Testis (tissue), 5 donors: ENCODE results near the gene ZNF211. TPM values are rescaled to one million over a fixed set of nuclear protein-coding genes. Genes with fewer than 3 reads are reported as not detected.

ENCODE experiments used
- DNase-seq: peaks from one replicate; pipeline ENCODE4 v3.0.0-alpha.2; 2019
- H3K27ac ChIP-seq, 2 donors: fragments of 200-600 bp; sonication (generic); one replicate each; pipeline ENCODE4 v1.5.1; 2019
- H3K27me3 ChIP-seq: fragments of 200-600 bp; sonication (generic); one replicate; pipeline ENCODE4 v1.5.1; 2019
- H3K36me3 ChIP-seq: fragments of 200-600 bp; sonication (generic); one replicate; pipeline ENCODE4 v1.5.1; 2017; ENCODE audit warnings: low read depth; ENCODE audit errors: missing control alignments
- H3K4me1 ChIP-seq: fragments of 200-600 bp; sonication (generic); one replicate; pipeline ENCODE4 v1.5.1; 2019
- H3K4me3 ChIP-seq, 2 donors: fragments of 200-600 bp; sonication (generic); one replicate each; pipeline ENCODE4 v1.5.1; 2017 to 2019
- H3K9me3 ChIP-seq: fragments of 200-600 bp; sonication (generic); one replicate; pipeline ENCODE4 v1.5.1; 2017
- POLR2A ChIP-seq: fragments of 450-650 bp; IDR thresholded peaks from one replicate; pipeline ENCODE4 v1.6.1; 2017; ENCODE audit warnings: antibody characterized with exemption, mild to moderate bottlenecking, moderate library complexity
- WGBS, 2 donors: methylation state at CpG; one replicate each; pipeline ENCODE4 v1.1.5; 2018; 5-methylcytosine and 5-hydroxymethylcytosine counted together
- intact Hi-C: fragments of 100-400 bp; cut with DNase I; formaldehyde crosslinking; loops from one replicate; pipeline ENCODE4 v1.15.1; 2023; ENCODE audit warnings: low total_unique reads
- long read RNA-seq, 2 donors: transcript quantifications; one replicate each; lab custom pipeline, GENCODE V29; 2026
- polyA plus RNA-seq: library from polyadenylated mRNA; stranded (reverse); fragments of 350-450 nt; fragmentation: Illumina TruSeq; extraction: RNeasy Lipid Tissue Mini Kit (QIAGEN cat#74804); gene quantifications from one replicate; pipeline ENCODE4 v1.2.3, GENCODE V29; 2014; ENCODE audit warnings: low read depth, low replicate concordance; ENCODE audit not compliant: insufficient read depth
- total RNA-seq, 2 donors: library from RNA; depleted of rRNA; stranded (reverse); fragments of >200 nt; gene quantifications; one replicate each; pipeline ENCODE4 v1.2.3, GENCODE V29; 2016
- TF ChIP-seq, protein P1 (sequence below), 3 experiments: fragments of 450-650 bp in 2 of 3; fragments of 200-600 bp in 1 of 3; sonication (generic) in 1 of 3; IDR thresholded peaks; one replicate each; pipeline ENCODE4 v1.5.1; 2016 to 2019; ENCODE audit warnings: antibody characterized with exemption in 3 of 3, mild to moderate bottlenecking in 2 of 3, moderate library complexity in 1 of 3

ZNF211 gene
- total RNA-seq (10 to 100 TPM; 16.9 to 18.6 TPM), polyA plus RNA-seq (11.1 TPM)
- long read RNA-seq, donor 1, partial matches to known transcripts: 0 of 3 reads
- long read RNA-seq, donor 1, other reads (novel, unspliced or antisense): 0 of 3 reads
- long read RNA-seq, donor 2, partial matches to known transcripts: 0 of 6 reads
- long read RNA-seq, donor 2, other reads (novel, unspliced or antisense): 0 of 6 reads

DNA sequence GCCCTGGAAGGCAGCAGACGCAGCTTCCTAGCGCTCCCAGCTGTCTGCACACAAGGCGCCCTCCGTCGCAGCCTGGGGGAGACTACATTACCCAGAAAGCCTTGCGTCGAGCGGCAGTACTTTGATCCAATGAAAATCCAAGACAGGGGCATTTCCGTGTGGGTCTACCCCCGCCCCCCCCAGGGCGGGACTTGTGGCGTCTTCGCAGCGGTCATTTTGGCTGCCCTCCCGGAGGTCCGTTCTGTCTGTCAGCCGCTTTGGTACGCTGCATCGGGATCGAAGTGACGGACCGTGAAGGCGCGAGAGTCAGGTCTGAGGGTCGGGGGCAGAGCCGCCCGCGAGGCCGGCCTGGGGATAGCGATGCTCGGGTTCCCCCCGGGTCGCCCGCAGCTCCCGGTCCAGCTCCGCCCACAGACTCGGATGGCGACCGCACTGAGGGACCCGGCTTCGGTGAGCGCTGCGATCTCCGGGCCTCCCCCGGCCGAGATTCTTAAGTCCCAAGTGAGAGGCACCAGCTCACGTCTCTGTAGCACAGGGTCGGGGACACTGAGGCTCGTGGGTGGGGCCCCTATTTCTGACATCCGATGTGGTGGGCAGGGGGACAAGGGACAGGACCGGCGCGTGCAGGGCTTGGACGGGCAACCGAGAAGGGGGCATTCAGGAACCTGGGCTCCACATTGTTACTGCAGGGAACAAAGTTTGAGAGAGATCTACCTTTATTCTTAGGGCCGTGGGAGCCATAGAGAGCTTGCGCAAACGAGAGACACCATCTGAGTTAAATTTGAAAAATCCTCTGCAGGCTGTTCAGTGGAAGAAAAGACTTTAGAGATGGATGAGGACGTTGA is at the start of gene ZNF211:
Gene ZNF211 (plus strand): TSS at position 182 of the 845 bp plus-strand sequence. CDS start 179 bp downstream, at position 361.
- Histone ChIP-seq H3K27me3 (no peaks in the 10 kb centered on the region), H3K9me3 (no peaks in the 10 kb centered on the region), H3K4me3 (peak within 1 kb of the TSS; percentile 81 to 92), H3K27ac (peak within 1 kb of the TSS; percentile 79 to 88), H3K36me3 (no peaks in the 10 kb centered on the region), H3K4me1 (peaks cover 4% of the 10 kb centered on the region)
- DNase-seq: peak; percentile 96
- TF ChIP-seq, protein P1, sequence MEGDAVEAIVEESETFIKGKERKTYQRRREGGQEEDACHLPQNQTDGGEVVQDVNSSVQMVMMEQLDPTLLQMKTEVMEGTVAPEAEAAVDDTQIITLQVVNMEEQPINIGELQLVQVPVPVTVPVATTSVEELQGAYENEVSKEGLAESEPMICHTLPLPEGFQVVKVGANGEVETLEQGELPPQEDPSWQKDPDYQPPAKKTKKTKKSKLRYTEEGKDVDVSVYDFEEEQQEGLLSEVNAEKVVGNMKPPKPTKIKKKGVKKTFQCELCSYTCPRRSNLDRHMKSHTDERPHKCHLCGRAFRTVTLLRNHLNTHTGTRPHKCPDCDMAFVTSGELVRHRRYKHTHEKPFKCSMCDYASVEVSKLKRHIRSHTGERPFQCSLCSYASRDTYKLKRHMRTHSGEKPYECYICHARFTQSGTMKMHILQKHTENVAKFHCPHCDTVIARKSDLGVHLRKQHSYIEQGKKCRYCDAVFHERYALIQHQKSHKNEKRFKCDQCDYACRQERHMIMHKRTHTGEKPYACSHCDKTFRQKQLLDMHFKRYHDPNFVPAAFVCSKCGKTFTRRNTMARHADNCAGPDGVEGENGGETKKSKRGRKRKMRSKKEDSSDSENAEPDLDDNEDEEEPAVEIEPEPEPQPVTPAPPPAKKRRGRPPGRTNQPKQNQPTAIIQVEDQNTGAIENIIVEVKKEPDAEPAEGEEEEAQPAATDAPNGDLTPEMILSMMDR (IDR thresholded peaks at IDR 0.05): no peak
- TF ChIP-seq POLR2A: no peak
- intact Hi-C loops: no loop called here
- 1 to 9% methylated on average over 6 to 46 of the region's 59 CpGs for WGBS, 2 donors

GRCh38 chr19:57583521-57584416 is 49.2 kb upstream of the ZNF211 start, which contains the start of gene ZIK1:
ZIK1 (plus strand) TSS chr19:57584145; CDS start chr19:57584357, 212 bp downstream.
- Histone ChIP-seq H3K4me1 (no peaks in the 10 kb centered on the region), H3K4me3 (peak within 1 kb of the TSS; percentile 55 to 73), H3K9me3 (no peaks in the 10 kb centered on the region), H3K27me3 (no peaks in the 10 kb centered on the region), H3K36me3 (no peaks in the 10 kb centered on the region), H3K27ac (peak within 1 kb of the TSS in 1 of 2 donors; percentile 28)
- 3% methylated on average over 61 of the region's 76 CpGs; no CpG with 5 or more reads in 1 of the 2 donors for WGBS, 2 donors
- intact Hi-C loops: no loop called here
- DNase-seq: peak; percentile 97
- TF ChIP-seq POLR2A: no peak
- TF ChIP-seq, protein P1 (IDR thresholded peaks at IDR 0.05): no peak

GRCh38 chr19:57587529-57587928 is 45.4 kb upstream of the ZNF211 start:
- Histone ChIP-seq H3K4me3 (no peak overlapping the region), H3K9me3 (no peaks in the 10 kb centered on the region), H3K36me3 (peaks cover 3% of the 10 kb centered on the region), H3K4me1 (no peaks in the 10 kb centered on the region), H3K27me3 (no peaks in the 10 kb centered on the region), H3K27ac (no peak overlapping the region)
- DNase-seq: no peak
- 95 to 96% methylated on average over 1 of the region's 1 CpG for WGBS, 2 donors
- TF ChIP-seq POLR2A: no peak
- TF ChIP-seq, protein P1 (IDR thresholded peaks at IDR 0.05): no peak
- intact Hi-C loops: no loop called here

- TF ChIP-seq, protein P1 (IDR thresholded peaks at IDR 0.05): no peak
- TF ChIP-seq POLR2A: no peak
- no peaks in the 10 kb centered on the region for H3K27me3 ChIP-seq
- intact Hi-C loops: no loop called here
- no peaks in the 10 kb centered on the region for H3K36me3 ChIP-seq
- no peaks in the 10 kb centered on the region for H3K4me1 ChIP-seq
- no peak for DNase-seq
- WGBS, 2 donors: 33 to 47% methylated on average over 8 of the region's 8 CpGs
- peak overlapping the region; percentile 58 to 77 for H3K4me3 ChIP-seq
- no peaks in the 10 kb centered on the region for H3K9me3 ChIP-seq
- H3K27ac ChIP-seq: no peak overlapping the region
Measured at GRCh38 chr19:57599377-57599760, 33.6 kb upstream of the ZNF211 start.
